Trophoblast cell (in vitro differentiated cells and primary cell): ENCODE measurements around the gene GIMAP4.

Experiments
- DNase-seq, 2 donors: peaks; one replicate each; pipeline ENCODE4 v3.0.0-alpha.2; 2016
- H2AFZ ChIP-seq: 2 replicates; pipeline ENCODE4 v1.6.1; 2013; ENCODE audit warnings: low read length, moderate library complexity, mild to moderate bottlenecking; ENCODE audit not compliant: insufficient read depth, poor library complexity
- H2AK5ac ChIP-seq: 2 replicates; pipeline ENCODE4 v1.6.1; 2013; ENCODE audit warnings: mild to moderate bottlenecking, low read length
- H2BK120ac ChIP-seq: 2 replicates; pipeline ENCODE4 v1.6.1; 2013; ENCODE audit warnings: low read length, mild to moderate bottlenecking, moderate library complexity; ENCODE audit not compliant: insufficient read depth, poor library complexity
- H2BK12ac ChIP-seq: 2 replicates; pipeline ENCODE4 v1.6.1; 2013; ENCODE audit warnings: mild to moderate bottlenecking, low read length, moderate library complexity
- H2BK5ac ChIP-seq: 2 replicates; pipeline ENCODE4 v1.6.1; 2013; ENCODE audit warnings: low read length, low read depth, moderate library complexity, mild to moderate bottlenecking; ENCODE audit not compliant: poor library complexity
- H3K14ac ChIP-seq: 2 replicates; pipeline ENCODE4 v1.6.1; 2013; ENCODE audit warnings: mild to moderate bottlenecking, low read length
- H3K18ac ChIP-seq: 2 replicates; pipeline ENCODE4 v1.6.1; 2013; ENCODE audit warnings: mild to moderate bottlenecking, low read length
- H3K23ac ChIP-seq: 2 replicates; pipeline ENCODE4 v1.6.1; 2013; ENCODE audit warnings: low read length
- H3K27ac ChIP-seq: 2 replicates; pipeline ENCODE4 v1.5.1; 2013; ENCODE audit warnings: low read depth, mild to moderate bottlenecking, inconsistent platforms, low read length, moderate library complexity
- H3K27me3 ChIP-seq: 2 replicates; pipeline ENCODE4 v1.6.1; 2013; ENCODE audit warnings: inconsistent platforms, mild to moderate bottlenecking, low read length, moderate library complexity; ENCODE audit not compliant: insufficient read depth
- H3K36me3 ChIP-seq, 2 experiments: 1 replicate in 1 of 2; 2 replicates in 1 of 2; pipeline ENCODE4 v1.6.1; 2013; ENCODE audit warnings: low read length in 2 of 2, mild to moderate bottlenecking in 2 of 2, moderate library complexity in 1 of 2; ENCODE audit not compliant: insufficient read depth in 2 of 2, control insufficient read depth in 1 of 2
- H3K4ac ChIP-seq: 2 replicates; pipeline ENCODE4 v1.6.1; 2013; ENCODE audit warnings: low read depth, mild to moderate bottlenecking, low read length, moderate library complexity
- H3K4me1 ChIP-seq, 2 experiments: 1 replicate in 1 of 2; 2 replicates in 1 of 2; pipeline ENCODE4 v1.6.1; 2013; ENCODE audit warnings: low read length in 2 of 2, mild to moderate bottlenecking in 2 of 2, moderate library complexity in 1 of 2; ENCODE audit not compliant: insufficient read depth in 2 of 2, control insufficient read depth in 1 of 2
- H3K4me2 ChIP-seq: 2 replicates; pipeline ENCODE4 v1.6.1; 2013; ENCODE audit warnings: inconsistent platforms, mild to moderate bottlenecking, low read length, moderate library complexity
- H3K4me3 ChIP-seq: 2 replicates; pipeline ENCODE4 v1.5.1; 2013; ENCODE audit warnings: mild to moderate bottlenecking, low read depth, low read length, inconsistent platforms
- H3K79me1 ChIP-seq: one replicate; pipeline ENCODE4 v1.6.1; 2013; ENCODE audit warnings: low read length
- H3K79me2 ChIP-seq: 2 replicates; pipeline ENCODE4 v1.6.1; 2013; ENCODE audit warnings: low read length, mild to moderate bottlenecking; ENCODE audit not compliant: control insufficient read depth, insufficient read depth, poor library complexity
- H3K9ac ChIP-seq: 2 replicates; pipeline ENCODE4 v1.6.1; 2013; ENCODE audit warnings: mild to moderate bottlenecking, low read length
- H3K9me3 ChIP-seq: 2 replicates; pipeline ENCODE4 v1.6.1; 2013; ENCODE audit warnings: low read depth, mild to moderate bottlenecking, control low read depth, inconsistent platforms, low read length; ENCODE audit not compliant: insufficient read depth
- H4K12ac ChIP-seq: 2 replicates; pipeline ENCODE4 v1.6.1; 2013; ENCODE audit warnings: low read depth, mild to moderate bottlenecking, low read length, moderate library complexity
- H4K8ac ChIP-seq: 2 replicates; pipeline ENCODE4 v1.6.1; 2013; ENCODE audit warnings: low read depth, mild to moderate bottlenecking, low read length, moderate library complexity
- H4K91ac ChIP-seq: one replicate; pipeline ENCODE4 v1.6.1; 2013; ENCODE audit warnings: low read depth, mild to moderate bottlenecking, low read length, moderate library complexity
- WGBS: extraction: QIAGEN DNeasy Blood & Tissue Kit; methylation state at CpG from one replicate; pipeline ENCODE4 v1.1.7; 2013; ENCODE audit warnings: missing lambda C conversion rate; ENCODE audit not compliant: insufficient read length, insufficient coverage; ENCODE audit errors: extremely low coverage; 5-methylcytosine and 5-hydroxymethylcytosine counted together

Gene GIMAP4

DNA sequence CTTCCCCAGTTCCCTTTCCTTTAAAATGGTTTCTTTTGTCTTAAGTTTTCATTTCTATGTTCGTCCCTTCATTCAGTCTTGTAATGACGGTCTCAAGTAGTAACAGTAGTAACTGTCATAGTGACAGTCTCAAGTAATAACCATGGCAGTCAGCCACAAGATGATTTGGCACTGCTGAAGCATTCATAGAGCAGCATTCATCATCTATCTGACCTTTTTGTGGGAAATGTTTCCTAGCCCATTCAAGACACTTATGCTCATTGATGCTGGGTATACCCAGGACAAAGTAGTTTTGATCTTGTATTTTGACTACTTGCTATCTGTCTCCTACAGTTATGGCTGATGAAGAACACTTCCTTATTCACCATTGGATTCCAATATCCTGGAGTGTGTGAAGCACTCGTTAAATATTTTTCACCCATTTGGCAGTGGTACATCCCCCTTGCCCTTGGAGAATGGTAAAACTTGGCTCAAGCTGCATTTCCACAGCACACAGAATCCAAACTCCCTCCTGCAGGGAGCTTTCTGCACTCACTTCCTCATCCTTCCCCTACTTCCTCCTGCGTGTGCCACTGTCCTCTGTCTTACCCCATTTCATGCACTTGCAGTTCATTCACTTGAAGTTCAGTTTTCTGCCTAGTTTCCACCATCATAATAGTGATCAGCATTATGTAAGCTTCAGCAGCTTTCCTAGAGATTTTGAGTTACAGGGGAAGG lies 19.0 kb downstream of the GIMAP4 start:
- Histone ChIP-seq H3K9me3 (no peaks in the 10 kb centered on the region), H2BK12ac (no peak overlapping the region), H2BK120ac (no peak overlapping the region), H3K79me1 (no peaks in the 10 kb centered on the region), H3K4me1 (no peaks in the 10 kb centered on the region), H3K4ac (no peak overlapping the region), H3K27me3 (no peaks in the 10 kb centered on the region), H3K9ac (no peak overlapping the region), H3K36me3 (no peaks in the 10 kb centered on the region), H4K8ac (no peak overlapping the region), H3K79me2 (no peaks in the 10 kb centered on the region), H3K4me2 (no peak overlapping the region), H4K91ac (no peak overlapping the region), H3K18ac (no peak overlapping the region), H3K23ac (no peak overlapping the region), H4K12ac (no peak overlapping the region), H3K27ac (no peak overlapping the region), H2AK5ac (no peak overlapping the region), H2BK5ac (no peak overlapping the region), H2AFZ (no peak overlapping the region), H3K4me3 (no peak overlapping the region), H3K14ac (no peak overlapping the region)
- no CpG with 5 or more reads among the region's 4 CpGs for WGBS
- no peak for DNase-seq

DNA sequence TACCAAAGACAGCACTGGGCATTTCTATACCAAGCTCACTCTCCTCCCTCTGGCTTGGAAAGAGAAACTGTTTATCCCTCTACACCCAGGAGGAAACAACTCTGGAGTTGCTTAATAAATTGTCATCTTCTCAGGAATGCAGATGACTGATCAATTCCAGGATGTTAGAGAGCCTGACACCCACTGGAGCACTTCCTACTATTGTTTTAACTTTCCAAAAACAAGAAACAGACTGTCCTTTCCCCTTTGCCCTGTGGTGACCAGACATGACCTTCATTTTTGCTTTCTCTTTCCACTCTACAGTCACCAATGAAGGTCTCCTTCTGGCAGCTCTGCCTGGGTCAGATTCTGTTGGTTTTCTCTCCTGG lies 19.6 kb downstream of the GIMAP4 start:
- Histone ChIP-seq H3K27me3 (no peaks in the 10 kb centered on the region), H3K4me1 (no peaks in the 10 kb centered on the region), H3K27ac (no peak overlapping the region), H3K4me2 (no peak overlapping the region), H2AFZ (no peak overlapping the region), H3K14ac (no peak overlapping the region), H3K36me3 (no peaks in the 10 kb centered on the region), H2BK12ac (no peak overlapping the region), H4K12ac (no peak overlapping the region), H2AK5ac (no peak overlapping the region), H2BK5ac (no peak overlapping the region), H3K79me1 (no peaks in the 10 kb centered on the region), H3K9me3 (no peaks in the 10 kb centered on the region), H2BK120ac (no peak overlapping the region), H3K79me2 (no peaks in the 10 kb centered on the region), H3K23ac (no peak overlapping the region), H4K91ac (no peak overlapping the region), H3K9ac (peak overlapping the region; percentile 45), H3K4me3 (no peak overlapping the region), H3K4ac (no peak overlapping the region), H3K18ac (no peak overlapping the region), H4K8ac (no peak overlapping the region)
- DNase-seq: peak; percentile 3 to 25

- H2AFZ ChIP-seq: no peak overlapping the region
- no peaks in the 10 kb centered on the region for H3K36me3 ChIP-seq
- H3K4me3 ChIP-seq: no peak overlapping the region
- no peak overlapping the region for H4K8ac ChIP-seq
- no peak overlapping the region for H4K91ac ChIP-seq
- H3K18ac ChIP-seq: no peak overlapping the region
- H2BK12ac ChIP-seq: no peak overlapping the region
- H3K79me2 ChIP-seq: no peaks in the 10 kb centered on the region
- H2AK5ac ChIP-seq: no peak overlapping the region
- H3K9ac ChIP-seq: no peak overlapping the region
- no peak overlapping the region for H2BK5ac ChIP-seq
- H3K79me1 ChIP-seq: no peaks in the 10 kb centered on the region
- no peaks in the 10 kb centered on the region for H3K9me3 ChIP-seq
- DNase-seq: no peak
- H3K23ac ChIP-seq: no peak overlapping the region
- no peak overlapping the region for H3K27ac ChIP-seq
- no peaks in the 10 kb centered on the region for H3K4me1 ChIP-seq
- H4K12ac ChIP-seq: no peak overlapping the region
- no peaks in the 10 kb centered on the region for H3K27me3 ChIP-seq
- no peak overlapping the region for H3K4ac ChIP-seq
- no peak overlapping the region for H2BK120ac ChIP-seq
- no peak overlapping the region for H3K14ac ChIP-seq
- H3K4me2 ChIP-seq: no peak overlapping the region
- no CpG with 5 or more reads among the region's 1 CpG for WGBS
Measured at GRCh38 chr7:150587551-150587950, 20.4 kb downstream of the GIMAP4 start.

DNA sequence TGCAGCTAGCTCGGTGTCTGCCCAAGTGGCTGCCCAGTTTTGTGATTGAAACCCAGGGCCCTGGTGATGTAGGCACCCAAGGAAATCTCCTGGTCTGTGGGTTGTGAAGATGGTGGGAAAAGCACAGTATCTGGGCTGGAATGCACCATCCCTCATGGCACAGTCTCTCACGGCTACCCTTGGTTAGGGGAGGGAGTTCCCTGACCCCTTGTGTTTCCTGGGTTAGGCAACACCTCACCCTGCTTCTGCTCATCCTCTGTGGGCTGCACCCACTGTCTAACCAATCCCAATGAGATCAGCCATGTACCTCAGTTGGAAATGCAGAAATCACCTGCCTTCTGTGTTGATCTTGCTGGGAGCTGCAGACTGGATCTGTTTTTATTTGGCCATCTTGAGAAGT lies 27.6 kb downstream of the GIMAP4 start:
- H2BK12ac ChIP-seq: no peak overlapping the region
- H3K23ac ChIP-seq: no peak overlapping the region
- H4K12ac ChIP-seq: no peak overlapping the region
- peaks cover 9% of the 10 kb centered on the region for H3K9me3 ChIP-seq
- H3K18ac ChIP-seq: no peak overlapping the region
- no peak overlapping the region for H4K91ac ChIP-seq
- H3K4me1 ChIP-seq: no peaks in the 10 kb centered on the region
- no peaks in the 10 kb centered on the region for H3K27me3 ChIP-seq
- no CpG with 5 or more reads among the region's 2 CpGs for WGBS
- DNase-seq: no peak
- H3K4ac ChIP-seq: no peak overlapping the region
- H2BK5ac ChIP-seq: no peak overlapping the region
- no peak overlapping the region for H3K14ac ChIP-seq
- no peak overlapping the region for H3K4me3 ChIP-seq
- H4K8ac ChIP-seq: no peak overlapping the region
- H3K79me2 ChIP-seq: no peaks in the 10 kb centered on the region
- H2AFZ ChIP-seq: no peak overlapping the region
- no peak overlapping the region for H3K27ac ChIP-seq
- no peak overlapping the region for H2BK120ac ChIP-seq
- no peak overlapping the region for H3K9ac ChIP-seq
- H2AK5ac ChIP-seq: no peak overlapping the region
- H3K4me2 ChIP-seq: no peak overlapping the region
- no peaks in the 10 kb centered on the region for H3K79me1 ChIP-seq
- H3K36me3 ChIP-seq: no peaks in the 10 kb centered on the region
